ENCODE data around the gene ATOH7. TPM values are rescaled to one million over a fixed set of nuclear protein-coding genes. Genes with fewer than 3 reads are reported as not detected.

ATOH7 gene
- polyA plus RNA-seq, 1 donor (not counting 4 experiments of a cell fraction or from before 2014, with no cell fraction given) = not detected

DNA sequence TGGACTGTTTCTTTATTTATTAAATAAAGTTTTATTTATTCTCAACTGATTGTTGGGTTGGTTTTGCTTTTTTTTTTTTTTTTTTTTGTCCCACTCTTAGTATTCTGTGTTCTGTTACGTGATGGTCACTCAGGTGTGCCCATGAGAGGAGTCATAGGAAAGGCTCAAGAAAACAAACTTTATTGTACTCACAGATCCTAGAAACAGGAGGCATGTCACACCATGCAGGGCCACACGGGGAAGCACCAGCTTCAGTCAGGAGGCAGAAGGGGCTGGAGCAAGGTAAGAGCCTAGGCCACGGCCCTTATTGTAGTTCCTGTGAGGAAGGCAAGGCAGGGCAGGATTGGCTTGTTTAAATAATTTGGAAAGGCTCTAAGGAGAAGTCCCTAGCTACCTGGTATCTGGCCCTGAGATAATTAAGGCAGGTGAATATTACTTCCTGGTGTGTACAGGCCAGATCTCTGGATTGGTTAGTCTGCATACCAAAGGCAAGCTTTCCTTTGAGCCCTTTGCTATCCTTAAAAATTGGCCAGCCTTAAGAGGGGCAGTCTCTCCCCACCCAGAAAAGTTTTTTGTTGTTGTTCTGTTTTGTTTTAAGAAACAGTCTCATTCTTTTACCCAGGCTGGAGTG is 8.3 kb downstream of the ATOH7 start:
- Histone ChIP-seq H3K27me3 (ENCODE audit: control insufficient read depth, extremely low read depth, insufficient read depth, low read length) (no peaks in the 10 kb centered on the region), H3K9me1 (ENCODE audit: control insufficient read depth, extremely low read depth, insufficient read depth, low read length) (no peaks in the 10 kb centered on the region), H3K4me2 (ENCODE audit: control insufficient read depth, extremely low read depth, insufficient read depth, low read depth, low read length) (no peak overlapping the region), H3K4me3 (ENCODE audit: control insufficient read depth in 2 of 3, extremely low read depth in 1 of 3, insufficient read depth in 2 of 3, low read depth in 1 of 3, low read length in 3 of 3) (no peak overlapping the region), H3K36me3 (ENCODE audit: control insufficient read depth in 2 of 2, extremely low read depth in 1 of 2, insufficient read depth in 2 of 2, low read length in 2 of 2) (no peaks in the 10 kb centered on the region), H2AFZ (ENCODE audit: control insufficient read depth, low read length) (no peak overlapping the region), H3K27ac (ENCODE audit: control insufficient read depth, insufficient read depth, low read length) (no peak overlapping the region), H4K20me1 (ENCODE audit: control insufficient read depth, extremely low read depth, insufficient read depth, low read length) (no peaks in the 10 kb centered on the region), H3K4me1 (ENCODE audit: control insufficient read depth, extremely low read depth, insufficient read depth, low read length) (no peaks in the 10 kb centered on the region), H3K9me3 (ENCODE audit: control insufficient read depth, low read depth, low read length) (no peaks in the 10 kb centered on the region), H3K9ac (ENCODE audit: control insufficient read depth, extremely low read depth, insufficient read depth, low read length) (no peak overlapping the region), H3K79me2 (ENCODE audit: control insufficient read depth, insufficient read depth, low read length) (no peaks in the 10 kb centered on the region)
- dilution Hi-C loops (cut with MboI; ENCODE audit: extremely low pct_ligation_motif_present, low sequenced_read_pairs) = no loop called here
- DNase-seq (ENCODE audit: low read depth, low spot score) (no peak), FAIRE-seq (no peak)
- TF ChIP-seq, protein P1, sequence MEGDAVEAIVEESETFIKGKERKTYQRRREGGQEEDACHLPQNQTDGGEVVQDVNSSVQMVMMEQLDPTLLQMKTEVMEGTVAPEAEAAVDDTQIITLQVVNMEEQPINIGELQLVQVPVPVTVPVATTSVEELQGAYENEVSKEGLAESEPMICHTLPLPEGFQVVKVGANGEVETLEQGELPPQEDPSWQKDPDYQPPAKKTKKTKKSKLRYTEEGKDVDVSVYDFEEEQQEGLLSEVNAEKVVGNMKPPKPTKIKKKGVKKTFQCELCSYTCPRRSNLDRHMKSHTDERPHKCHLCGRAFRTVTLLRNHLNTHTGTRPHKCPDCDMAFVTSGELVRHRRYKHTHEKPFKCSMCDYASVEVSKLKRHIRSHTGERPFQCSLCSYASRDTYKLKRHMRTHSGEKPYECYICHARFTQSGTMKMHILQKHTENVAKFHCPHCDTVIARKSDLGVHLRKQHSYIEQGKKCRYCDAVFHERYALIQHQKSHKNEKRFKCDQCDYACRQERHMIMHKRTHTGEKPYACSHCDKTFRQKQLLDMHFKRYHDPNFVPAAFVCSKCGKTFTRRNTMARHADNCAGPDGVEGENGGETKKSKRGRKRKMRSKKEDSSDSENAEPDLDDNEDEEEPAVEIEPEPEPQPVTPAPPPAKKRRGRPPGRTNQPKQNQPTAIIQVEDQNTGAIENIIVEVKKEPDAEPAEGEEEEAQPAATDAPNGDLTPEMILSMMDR (optimal IDR thresholded peaks at IDR 0.05 in 1 of 3, IDR thresholded peaks at IDR 0.05 in 1 of 3, conservative IDR thresholded peaks at IDR 0.05 in 1 of 3; ENCODE audit: extremely low read depth in 1 of 3, insufficient read depth in 2 of 3, low read length in 3 of 3) = peak in 1 of 3 experiments; percentile 19
- no peak for TF ChIP-seq EZH2 (IDR thresholded peaks at IDR 0.05; ENCODE audit: low read length)

DNA sequence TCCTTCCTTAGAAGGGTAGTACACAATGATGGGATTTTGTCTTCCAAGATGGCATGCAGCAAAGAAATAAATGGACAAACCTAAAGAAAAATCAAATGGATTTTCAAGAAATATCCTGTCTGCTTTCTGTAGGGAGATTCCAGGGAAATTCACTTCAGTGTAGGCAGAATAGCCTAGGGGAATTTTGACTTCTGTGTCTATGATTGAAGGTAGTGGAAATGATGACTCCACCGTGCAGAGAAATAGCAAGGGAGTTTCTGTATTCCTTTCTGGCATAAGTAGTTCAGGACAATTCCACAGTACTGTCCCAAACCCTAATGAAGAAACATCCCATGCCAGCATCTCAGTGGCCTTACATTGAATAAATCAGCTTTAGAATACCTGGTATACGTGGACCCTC is 9.5 kb downstream of the ATOH7 start:
- Histone ChIP-seq H3K4me2 (ENCODE audit: control insufficient read depth, extremely low read depth, insufficient read depth, low read depth, low read length) (no peak overlapping the region), H3K9ac (ENCODE audit: control insufficient read depth, extremely low read depth, insufficient read depth, low read length) (no peak overlapping the region), H4K20me1 (ENCODE audit: control insufficient read depth, extremely low read depth, insufficient read depth, low read length) (no peaks in the 10 kb centered on the region), H3K79me2 (ENCODE audit: control insufficient read depth, insufficient read depth, low read length) (no peaks in the 10 kb centered on the region), H3K9me3 (ENCODE audit: control insufficient read depth, low read depth, low read length) (no peaks in the 10 kb centered on the region), H3K4me1 (ENCODE audit: control insufficient read depth, extremely low read depth, insufficient read depth, low read length) (no peaks in the 10 kb centered on the region), H2AFZ (ENCODE audit: control insufficient read depth, low read length) (no peak overlapping the region), H3K4me3 (ENCODE audit: control insufficient read depth in 2 of 3, extremely low read depth in 1 of 3, insufficient read depth in 2 of 3, low read depth in 1 of 3, low read length in 3 of 3) (no peak overlapping the region), H3K9me1 (ENCODE audit: control insufficient read depth, extremely low read depth, insufficient read depth, low read length) (no peaks in the 10 kb centered on the region), H3K27ac (ENCODE audit: control insufficient read depth, insufficient read depth, low read length) (no peak overlapping the region), H3K27me3 (ENCODE audit: control insufficient read depth, extremely low read depth, insufficient read depth, low read length) (no peaks in the 10 kb centered on the region), H3K36me3 (ENCODE audit: control insufficient read depth in 2 of 2, extremely low read depth in 1 of 2, insufficient read depth in 2 of 2, low read length in 2 of 2) (no peaks in the 10 kb centered on the region)
- FAIRE-seq (no peak), DNase-seq (ENCODE audit: low read depth, low spot score) (no peak)
- dilution Hi-C loops (cut with MboI; ENCODE audit: extremely low pct_ligation_motif_present, low sequenced_read_pairs) = no loop called here
- TF ChIP-seq EZH2 (IDR thresholded peaks at IDR 0.05; ENCODE audit: low read length) = no peak
- TF ChIP-seq, protein P1 (optimal IDR thresholded peaks at IDR 0.05 in 1 of 3, IDR thresholded peaks at IDR 0.05 in 1 of 3, conservative IDR thresholded peaks at IDR 0.05 in 1 of 3; ENCODE audit: extremely low read depth in 1 of 3, insufficient read depth in 2 of 3, low read length in 3 of 3) = no peak

Measured in keratinocyte (primary cell).